ENCODE data around the gene INPP5E. TPM values are rescaled to one million over a fixed set of nuclear protein-coding genes. Genes with fewer than 3 reads are reported as not detected.

The INPP5E gene
- total and polyA plus RNA-seq, 5 donors from 2014 or later, result 1.9 to 30.3 (median 2.4) TPM

- Mint-ChIP-seq H3K4me3 (no peak overlapping the region), H3K36me3 (peaks cover 26% of the 10 kb centered on the region), H3K9me3 (no peaks in the 10 kb centered on the region), H3K27me3 (no peaks in the 10 kb centered on the region), H3K27ac (no peak overlapping the region), H3K4me1 (peaks cover 0 to 2% (median 0%) of the 10 kb centered on the region in 4 donors)
- no peak for ATAC-seq (ENCODE audit: low read depth in 2 of 2)
- Histone ChIP-seq H3K4me1 (ENCODE audit: control insufficient read depth, insufficient read depth, low read length, poor library complexity, severe bottlenecking) (no peaks in the 10 kb centered on the region), H3K27ac (ENCODE audit: insufficient read depth, low read length, poor library complexity, severe bottlenecking) (no peak overlapping the region), H3K9me3 (ENCODE audit: control insufficient read depth in 2 of 2, low read length in 2 of 2) (no peaks in the 10 kb centered on the region), H3K36me3 (ENCODE audit: control insufficient read depth, insufficient read depth, low read length) (peaks cover 95% of the 10 kb centered on the region), H3K27me3 (ENCODE audit: control insufficient read depth, insufficient read depth, low read length) (no peaks in the 10 kb centered on the region), H3K4me3 (ENCODE audit: low read depth, low read length) (no peak overlapping the region)
- no peak for DNase-seq
Observed at GRCh38 chr9:136460772-136461325, 21.2 kb upstream of the INPP5E start.

GRCh38 chr9:136459425-136459824, 19.8 kb upstream of the INPP5E start:
- no peaks in the 10 kb centered on the region for H3K9me3 ChIP-seq (ENCODE audit: control insufficient read depth in 2 of 2, low read length in 2 of 2)
- ATAC-seq (ENCODE audit: low read depth in 2 of 2) (no peak), DNase-seq (no peak)
- H3K27ac Mint-ChIP-seq, result no peak overlapping the region
- H3K4me3 Mint-ChIP-seq, result no peak overlapping the region
- H3K27ac ChIP-seq (ENCODE audit: insufficient read depth, low read length, poor library complexity, severe bottlenecking), result no peak overlapping the region
- no peak overlapping the region for H3K4me3 ChIP-seq (ENCODE audit: low read depth, low read length)
- H3K9me3 Mint-ChIP-seq, result no peaks in the 10 kb centered on the region
- no peaks in the 10 kb centered on the region for H3K4me1 ChIP-seq (ENCODE audit: control insufficient read depth, insufficient read depth, low read length, poor library complexity, severe bottlenecking)
- no peaks in the 10 kb centered on the region for H3K27me3 Mint-ChIP-seq
- no peaks in the 10 kb centered on the region for H3K27me3 ChIP-seq (ENCODE audit: control insufficient read depth, insufficient read depth, low read length)
- peaks cover 94% of the 10 kb centered on the region for H3K36me3 ChIP-seq (ENCODE audit: control insufficient read depth, insufficient read depth, low read length)
- H3K4me1 Mint-ChIP-seq, result peaks cover 0 to 4% (median 0%) of the 10 kb centered on the region in 4 donors
- H3K36me3 Mint-ChIP-seq, result peaks cover 26% of the 10 kb centered on the region

GRCh38 chr9:136457326-136457725, 17.7 kb upstream of the INPP5E start:
- Mint-ChIP-seq H3K4me3 (no peak overlapping the region), H3K27me3 (no peaks in the 10 kb centered on the region), H3K9me3 (no peaks in the 10 kb centered on the region), H3K36me3 (peaks cover 33% of the 10 kb centered on the region), H3K27ac (no peak overlapping the region), H3K4me1 (peaks cover 0 to 3% (median 1%) of the 10 kb centered on the region in 4 donors)
- Histone ChIP-seq H3K36me3 (ENCODE audit: control insufficient read depth, insufficient read depth, low read length) (peaks cover 86% of the 10 kb centered on the region), H3K27me3 (ENCODE audit: control insufficient read depth, insufficient read depth, low read length) (no peaks in the 10 kb centered on the region), H3K4me3 (ENCODE audit: low read depth, low read length) (no peak overlapping the region), H3K4me1 (ENCODE audit: control insufficient read depth, insufficient read depth, low read length, poor library complexity, severe bottlenecking) (no peaks in the 10 kb centered on the region), H3K27ac (ENCODE audit: insufficient read depth, low read length, poor library complexity, severe bottlenecking) (no peak overlapping the region), H3K9me3 (ENCODE audit: control insufficient read depth in 2 of 2, low read length in 2 of 2) (no peaks in the 10 kb centered on the region)
- DNase-seq (no peak), ATAC-seq (ENCODE audit: low read depth in 2 of 2) (no peak)

- H3K36me3 ChIP-seq (ENCODE audit: control insufficient read depth, insufficient read depth, low read length), result peaks cover 82% of the 10 kb centered on the region
- DNase-seq, result no peak
- H3K4me3 ChIP-seq (ENCODE audit: low read depth, low read length), result no peak overlapping the region
- Mint-ChIP-seq H3K36me3 (peaks cover 32% of the 10 kb centered on the region), H3K9me3 (no peaks in the 10 kb centered on the region), H3K4me1 (peaks cover 0 to 3% (median under 1%) of the 10 kb centered on the region in 4 donors), H3K4me3 (peak overlapping the region in 1 of 4 donors; percentile 7), H3K27ac (no peak overlapping the region), H3K27me3 (no peaks in the 10 kb centered on the region)
- no peaks in the 10 kb centered on the region for H3K27me3 ChIP-seq (ENCODE audit: control insufficient read depth, insufficient read depth, low read length)
- H3K4me1 ChIP-seq (ENCODE audit: control insufficient read depth, insufficient read depth, low read length, poor library complexity, severe bottlenecking), result no peaks in the 10 kb centered on the region
- H3K27ac ChIP-seq (ENCODE audit: insufficient read depth, low read length, poor library complexity, severe bottlenecking), result no peak overlapping the region
- H3K9me3 ChIP-seq (ENCODE audit: control insufficient read depth in 2 of 2, low read length in 2 of 2), result no peaks in the 10 kb centered on the region
- ATAC-seq (ENCODE audit: low read depth in 2 of 2), result no peak
Observed at GRCh38 chr9:136456258-136456657, 16.6 kb upstream of the INPP5E start.

- H3K27ac ChIP-seq (ENCODE audit: insufficient read depth, low read length, poor library complexity, severe bottlenecking), result no peak overlapping the region
- H3K9me3 ChIP-seq (ENCODE audit: control insufficient read depth in 2 of 2, low read length in 2 of 2), result no peaks in the 10 kb centered on the region
- ATAC-seq (ENCODE audit: low read depth in 2 of 2) (peak in 1 of 2 donors; percentile 15), DNase-seq (no peak)
- peaks cover 82% of the 10 kb centered on the region for H3K36me3 ChIP-seq (ENCODE audit: control insufficient read depth, insufficient read depth, low read length)
- no peaks in the 10 kb centered on the region for H3K27me3 Mint-ChIP-seq
- H3K4me3 ChIP-seq (ENCODE audit: low read depth, low read length), result no peak overlapping the region
- peak overlapping the region in 1 of 4 donors; percentile 13 for H3K4me3 Mint-ChIP-seq
- H3K27ac Mint-ChIP-seq, result no peak overlapping the region
- H3K27me3 ChIP-seq (ENCODE audit: control insufficient read depth, insufficient read depth, low read length), result no peaks in the 10 kb centered on the region
- no peaks in the 10 kb centered on the region for H3K4me1 ChIP-seq (ENCODE audit: control insufficient read depth, insufficient read depth, low read length, poor library complexity, severe bottlenecking)
- no peaks in the 10 kb centered on the region for H3K9me3 Mint-ChIP-seq
- H3K36me3 Mint-ChIP-seq, result peaks cover 35% of the 10 kb centered on the region
- H3K4me1 Mint-ChIP-seq, result peaks cover 0 to 3% (median under 1%) of the 10 kb centered on the region in 4 donors
Observed at GRCh38 chr9:136455043-136456002, 15.7 kb upstream of the INPP5E start.

- Mint-ChIP-seq H3K4me3 (no peak overlapping the region), H3K36me3 (peaks cover 32% of the 10 kb centered on the region), H3K9me3 (no peaks in the 10 kb centered on the region), H3K27ac (peak overlapping the region in 1 of 3 donors; percentile 54), H3K4me1 (peaks cover 0 to 3% (median under 1%) of the 10 kb centered on the region in 4 donors), H3K27me3 (no peaks in the 10 kb centered on the region)
- peaks cover 83% of the 10 kb centered on the region for H3K36me3 ChIP-seq (ENCODE audit: control insufficient read depth, insufficient read depth, low read length)
- H3K4me1 ChIP-seq (ENCODE audit: control insufficient read depth, insufficient read depth, low read length, poor library complexity, severe bottlenecking), result no peaks in the 10 kb centered on the region
- H3K27me3 ChIP-seq (ENCODE audit: control insufficient read depth, insufficient read depth, low read length), result no peaks in the 10 kb centered on the region
- no peak overlapping the region for H3K4me3 ChIP-seq (ENCODE audit: low read depth, low read length)
- no peak for ATAC-seq (ENCODE audit: low read depth in 2 of 2)
- no peaks in the 10 kb centered on the region for H3K9me3 ChIP-seq (ENCODE audit: control insufficient read depth in 2 of 2, low read length in 2 of 2)
- no peak for DNase-seq
- H3K27ac ChIP-seq (ENCODE audit: insufficient read depth, low read length, poor library complexity, severe bottlenecking), result no peak overlapping the region
Observed at GRCh38 chr9:136454026-136454796, 14.6 kb upstream of the INPP5E start.

- Mint-ChIP-seq H3K27ac (no peak overlapping the region), H3K4me1 (peaks cover 0 to 3% (median under 1%) of the 10 kb centered on the region in 4 donors), H3K36me3 (peaks cover 25% of the 10 kb centered on the region), H3K4me3 (no peak overlapping the region), H3K27me3 (no peaks in the 10 kb centered on the region), H3K9me3 (no peaks in the 10 kb centered on the region)
- DNase-seq (no peak), ATAC-seq (ENCODE audit: low read depth in 2 of 2) (no peak)
- Histone ChIP-seq H3K36me3 (ENCODE audit: control insufficient read depth, insufficient read depth, low read length) (peaks cover 82% of the 10 kb centered on the region), H3K4me1 (ENCODE audit: control insufficient read depth, insufficient read depth, low read length, poor library complexity, severe bottlenecking) (no peaks in the 10 kb centered on the region), H3K4me3 (ENCODE audit: low read depth, low read length) (no peak overlapping the region), H3K9me3 (ENCODE audit: control insufficient read depth in 2 of 2, low read length in 2 of 2) (no peaks in the 10 kb centered on the region), H3K27me3 (ENCODE audit: control insufficient read depth, insufficient read depth, low read length) (no peaks in the 10 kb centered on the region), H3K27ac (ENCODE audit: insufficient read depth, low read length, poor library complexity, severe bottlenecking) (no peak overlapping the region)
Observed at GRCh38 chr9:136453326-136453725, 13.7 kb upstream of the INPP5E start.

All from CD4-positive, CD25-positive, alpha-beta regulatory T cell (primary cell).